ENCODE measurements around the gene DCUN1D1. TPM values are rescaled to one million over a fixed set of nuclear protein-coding genes. Genes with fewer than 3 reads are reported as not detected.
"Not testable (repeated sequence)": the region's sequence is repeated elsewhere in the genome, so short reads cannot be mapped to it uniquely, and the experiment has no call there.

The DCUN1D1 gene
- total RNA-seq, result 54.6 and 59.0 TPM in 2 replicates

GRCh38 chr3:182980204-182981037 lies at the start of gene DCUN1D1:
TSS of gene DCUN1D1 (minus strand) at chr3:182980538. CDS start at chr3:182980489, 49 bp downstream.
- Mint-ChIP-seq H3K4me1 (peaks cover 26% of the 10 kb centered on the region), H3K4me3 (peak within 1 kb of the TSS; percentile 97), H3K27me3 (no peaks in the 10 kb centered on the region), H3K27ac (peak within 1 kb of the TSS; percentile 88), H3K9me3 (no peaks in the 10 kb centered on the region), H3K36me3 (ENCODE audit: low read depth) (peaks cover 2% of the 10 kb centered on the region)
- DNase-seq, result peak; percentile 97
- intact Hi-C loops (cut with micrococcal nuclease), result no loop called here

GRCh38 chr3:183028416-183028815 lies 48.1 kb upstream of the DCUN1D1 start:
- Mint-ChIP-seq H3K4me3 (no peak overlapping the region), H3K4me1 (no peaks in the 10 kb centered on the region), H3K27me3 (no peaks in the 10 kb centered on the region), H3K27ac (no peak overlapping the region), H3K9me3 (no peaks in the 10 kb centered on the region), H3K36me3 (ENCODE audit: low read depth) (peaks cover 35% of the 10 kb centered on the region)
- no peak for DNase-seq
- intact Hi-C loops (cut with micrococcal nuclease), result no loop called here

- intact Hi-C loops (cut with micrococcal nuclease), result no loop called here
- no peak for DNase-seq
- no peak overlapping the region for H3K4me3 Mint-ChIP-seq
- H3K9me3 Mint-ChIP-seq, result no peaks in the 10 kb centered on the region
- no peaks in the 10 kb centered on the region for H3K27me3 Mint-ChIP-seq
- H3K36me3 Mint-ChIP-seq (ENCODE audit: low read depth), result peaks cover 30% of the 10 kb centered on the region
- no peaks in the 10 kb centered on the region for H3K4me1 Mint-ChIP-seq
- no peak overlapping the region for H3K27ac Mint-ChIP-seq
Observed at GRCh38 chr3:183027276-183027675, 46.9 kb upstream of the DCUN1D1 start.

GRCh38 chr3:183022936-183023516 lies 42.7 kb upstream of the DCUN1D1 start:
- no peaks in the 10 kb centered on the region for H3K27me3 Mint-ChIP-seq
- H3K4me3 Mint-ChIP-seq, result no peak overlapping the region
- intact Hi-C loops (cut with micrococcal nuclease), result no loop called here
- H3K4me1 Mint-ChIP-seq, result no peaks in the 10 kb centered on the region
- no peaks in the 10 kb centered on the region for H3K9me3 Mint-ChIP-seq
- H3K36me3 Mint-ChIP-seq (ENCODE audit: low read depth), result peaks cover 22% of the 10 kb centered on the region
- no peak overlapping the region for H3K27ac Mint-ChIP-seq
- DNase-seq, result no peak

DNA sequence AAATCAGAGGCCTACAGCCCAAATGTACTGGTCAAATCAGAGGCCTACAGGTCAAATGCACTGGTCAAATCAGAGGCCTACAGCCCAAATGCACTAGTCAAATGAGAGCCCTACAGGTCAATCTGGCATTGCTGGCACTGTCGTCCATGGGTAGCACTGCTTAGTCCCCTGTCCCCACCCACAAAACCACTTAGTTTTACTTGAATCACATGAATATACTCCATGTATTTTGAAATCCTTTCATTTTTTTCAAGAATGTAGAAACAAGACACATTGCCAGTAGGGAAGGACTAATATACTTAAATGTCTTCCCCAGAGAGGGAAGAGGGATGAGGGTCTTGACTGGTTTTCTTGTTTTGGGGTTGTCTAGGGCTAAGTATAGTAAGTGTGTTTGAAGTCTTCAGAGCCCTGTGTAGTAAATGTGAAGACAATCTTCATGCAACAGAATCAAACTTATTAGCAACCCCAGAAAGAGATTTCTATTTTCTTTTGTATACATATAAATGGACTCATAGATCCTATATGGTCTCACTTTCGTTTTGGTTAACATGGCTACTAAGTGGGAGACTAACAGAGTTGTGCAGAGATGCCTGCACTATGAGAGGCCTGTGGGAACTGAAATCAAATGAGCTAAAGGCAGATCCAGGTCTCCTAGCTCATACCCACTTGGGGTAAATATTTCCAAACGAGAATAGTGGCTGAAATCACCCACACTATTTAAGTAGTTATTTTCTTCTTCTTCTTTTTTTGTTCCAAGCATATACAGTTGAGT lies 38.3 kb upstream of the DCUN1D1 start:
- H3K9me3 Mint-ChIP-seq, result no peaks in the 10 kb centered on the region
- H3K4me3 Mint-ChIP-seq, result no peak overlapping the region
- no peak for DNase-seq
- H3K27ac Mint-ChIP-seq, result no peak overlapping the region
- H3K36me3 Mint-ChIP-seq (ENCODE audit: low read depth), result peaks cover 30% of the 10 kb centered on the region
- H3K27me3 Mint-ChIP-seq, result no peaks in the 10 kb centered on the region
- H3K4me1 Mint-ChIP-seq, result no peaks in the 10 kb centered on the region
- intact Hi-C loops (cut with micrococcal nuclease), result no loop called here

DNA sequence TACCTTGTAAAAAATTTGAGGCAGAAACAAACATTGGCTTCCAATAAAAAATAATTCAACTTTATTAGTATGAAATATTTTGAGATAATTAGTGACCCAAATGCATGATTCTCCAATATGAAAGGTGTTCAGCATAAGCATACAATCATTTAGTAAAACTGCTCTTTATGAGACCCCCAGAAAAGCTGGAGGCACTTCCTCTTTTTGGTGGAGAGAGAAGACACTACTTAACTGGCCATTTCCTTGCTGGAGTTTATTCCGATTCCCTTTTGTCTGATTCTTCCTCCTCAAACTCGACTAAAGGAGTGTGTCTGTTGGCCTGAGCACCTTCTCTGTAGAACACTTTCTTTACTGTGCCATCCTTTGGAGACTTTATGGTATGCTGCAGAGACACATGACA lies 34.8 kb upstream of the DCUN1D1 start:
- H3K4me1 Mint-ChIP-seq, result no peaks in the 10 kb centered on the region
- no peaks in the 10 kb centered on the region for H3K27me3 Mint-ChIP-seq
- no peaks in the 10 kb centered on the region for H3K9me3 Mint-ChIP-seq
- intact Hi-C loops (cut with micrococcal nuclease), result no loop called here
- peaks cover 24% of the 10 kb centered on the region for H3K36me3 Mint-ChIP-seq (ENCODE audit: low read depth)
- no peak overlapping the region for H3K27ac Mint-ChIP-seq
- no peak overlapping the region for H3K4me3 Mint-ChIP-seq
- no peak for DNase-seq

DNA sequence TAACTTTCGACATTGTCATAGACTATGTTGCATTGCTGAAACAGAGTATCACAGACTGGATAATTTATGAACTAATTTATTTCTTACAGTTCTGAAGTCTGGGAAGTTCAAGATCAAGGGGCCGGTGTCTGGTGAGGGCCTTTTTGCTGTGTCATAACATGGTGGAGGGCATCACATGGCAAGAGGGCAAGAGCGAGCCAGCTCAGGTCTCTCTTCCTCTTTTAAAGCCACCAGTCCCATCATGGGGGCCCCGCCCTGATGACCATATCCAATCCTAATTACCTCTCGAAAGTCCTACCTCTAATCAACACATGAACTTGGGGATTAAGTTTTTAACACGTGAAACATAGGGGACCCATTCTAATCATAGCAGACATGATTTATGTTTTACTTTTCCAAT lies 33.5 kb upstream of the DCUN1D1 start:
- Mint-ChIP-seq H3K36me3 (ENCODE audit: low read depth) (peaks cover 18% of the 10 kb centered on the region), H3K4me1 (no peaks in the 10 kb centered on the region), H3K27me3 (no peaks in the 10 kb centered on the region), H3K9me3 (no peaks in the 10 kb centered on the region), H3K4me3 (no peak overlapping the region), H3K27ac (no peak overlapping the region)
- intact Hi-C loops (cut with micrococcal nuclease), result no loop called here
- DNase-seq, result no peak

GRCh38 chr3:183013074-183013473 lies 32.7 kb upstream of the DCUN1D1 start:
- intact Hi-C loops (cut with micrococcal nuclease), result no loop called here
- H3K36me3 Mint-ChIP-seq (ENCODE audit: low read depth), result peaks cover 14% of the 10 kb centered on the region
- no peak for DNase-seq
- H3K9me3 Mint-ChIP-seq, result no peaks in the 10 kb centered on the region
- no peak overlapping the region for H3K4me3 Mint-ChIP-seq
- no peaks in the 10 kb centered on the region for H3K27me3 Mint-ChIP-seq
- H3K27ac Mint-ChIP-seq, result no peak overlapping the region
- H3K4me1 Mint-ChIP-seq, result no peaks in the 10 kb centered on the region

DNA sequence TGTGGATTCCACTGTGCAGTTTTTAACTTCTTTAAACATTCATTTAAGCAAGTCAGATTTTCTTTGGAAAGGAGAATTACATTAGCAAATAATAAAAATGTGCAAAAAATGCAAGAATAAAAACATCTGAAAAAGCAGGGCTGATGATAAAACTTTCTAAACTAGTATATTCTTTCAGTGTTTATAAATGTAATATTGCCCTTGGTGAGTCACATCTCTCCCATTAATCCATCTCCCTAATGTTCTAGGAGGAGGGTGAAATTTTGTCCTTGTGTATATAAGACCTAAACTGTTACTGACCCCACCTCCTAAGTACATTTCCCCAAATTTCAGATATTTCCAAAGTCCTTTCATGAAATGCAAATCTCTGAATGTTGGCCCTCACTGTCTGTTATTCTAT lies 28.5 kb upstream of the DCUN1D1 start:
- Mint-ChIP-seq H3K27me3 (no peaks in the 10 kb centered on the region), H3K27ac (no peak overlapping the region), H3K4me3 (no peak overlapping the region), H3K36me3 (ENCODE audit: low read depth) (no peaks in the 10 kb centered on the region), H3K4me1 (no peaks in the 10 kb centered on the region), H3K9me3 (no peaks in the 10 kb centered on the region)
- intact Hi-C loops (cut with micrococcal nuclease), result no loop called here
- no peak for DNase-seq

DNA sequence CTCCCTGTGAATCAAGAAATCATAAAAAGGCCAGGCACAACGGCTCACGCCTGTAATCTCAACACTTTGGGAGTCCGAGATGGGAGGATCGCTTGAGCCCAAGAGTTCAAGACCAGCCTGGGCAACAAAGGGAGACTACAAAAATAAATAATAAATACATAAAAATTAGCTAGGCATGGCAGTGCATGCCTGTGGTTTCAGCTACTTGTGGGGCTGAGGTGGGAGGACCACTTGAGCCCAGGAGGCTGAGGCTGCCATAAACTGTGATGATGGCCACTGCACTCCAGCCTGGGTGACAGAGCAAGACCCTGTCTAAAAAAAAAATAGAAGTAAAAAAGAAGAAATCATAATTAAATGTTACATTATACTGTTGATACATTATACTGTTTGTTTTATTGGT lies 28.0 kb upstream of the DCUN1D1 start:
- Mint-ChIP-seq H3K4me3 (no peak overlapping the region), H3K4me1 (no peaks in the 10 kb centered on the region), H3K9me3 (no peaks in the 10 kb centered on the region), H3K36me3 (ENCODE audit: low read depth) (no peaks in the 10 kb centered on the region), H3K27me3 (no peaks in the 10 kb centered on the region), H3K27ac (no peak overlapping the region)
- intact Hi-C loops (cut with micrococcal nuclease), result no loop called here
- no peak for DNase-seq

DNA sequence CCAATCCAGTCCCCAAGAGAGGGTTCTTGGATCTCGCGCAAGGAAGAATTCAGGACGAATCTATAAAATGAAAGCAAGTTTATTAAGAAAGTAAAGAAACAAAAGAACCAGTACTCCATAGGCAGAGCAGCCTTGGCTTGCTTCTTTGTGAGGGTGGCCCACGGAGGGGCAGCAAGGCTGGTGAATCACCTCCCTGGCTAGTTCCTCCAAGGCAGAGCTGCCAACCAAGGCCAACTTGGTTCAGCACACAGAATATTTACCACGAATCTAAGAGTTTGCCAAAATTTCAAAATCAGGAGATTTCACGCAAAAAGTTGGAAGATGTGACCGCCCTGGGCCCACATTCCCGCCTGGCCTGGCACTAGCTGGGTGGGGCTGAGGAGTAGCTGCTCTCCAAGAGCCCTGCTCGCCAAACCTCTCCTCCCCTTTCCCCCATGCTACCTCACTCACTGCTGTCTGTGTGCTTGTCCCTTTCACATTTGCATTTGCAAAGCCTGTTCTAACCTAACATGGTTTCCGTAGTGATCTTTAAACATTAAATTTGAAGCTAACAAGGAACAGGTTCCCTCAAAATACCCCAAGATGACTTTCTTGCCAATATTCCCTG lies 26.2 kb upstream of the DCUN1D1 start:
- no peaks in the 10 kb centered on the region for H3K36me3 Mint-ChIP-seq (ENCODE audit: low read depth)
- intact Hi-C loops (cut with micrococcal nuclease), result no loop called here
- H3K27ac Mint-ChIP-seq, result no peak overlapping the region
- no peaks in the 10 kb centered on the region for H3K4me1 Mint-ChIP-seq
- no peaks in the 10 kb centered on the region for H3K9me3 Mint-ChIP-seq
- no peaks in the 10 kb centered on the region for H3K27me3 Mint-ChIP-seq
- H3K4me3 Mint-ChIP-seq, result no peak overlapping the region
- no peak for DNase-seq

DNA sequence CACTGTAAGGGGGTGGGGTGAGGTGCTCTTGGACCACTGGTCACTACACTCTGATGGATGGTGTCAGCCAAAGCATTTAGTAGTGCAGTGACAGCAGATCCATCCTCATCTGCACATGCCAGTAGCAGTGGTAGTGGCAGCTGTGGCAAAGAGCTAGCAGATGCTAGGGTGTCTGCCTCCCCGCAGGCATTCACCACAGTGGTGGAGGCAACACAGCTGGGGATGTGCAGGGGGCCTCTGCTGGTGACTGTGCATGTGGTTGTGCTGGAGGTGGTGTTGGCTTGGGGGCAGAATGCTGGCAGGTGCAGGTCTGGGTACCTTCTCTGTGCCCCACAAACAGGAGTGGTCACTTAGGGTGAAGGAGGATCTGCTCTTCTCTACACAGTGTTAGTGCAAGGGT lies 19.4 kb upstream of the DCUN1D1 start:
- H3K27me3 Mint-ChIP-seq, result peaks cover 14% of the 10 kb centered on the region
- no peaks in the 10 kb centered on the region for H3K4me1 Mint-ChIP-seq
- H3K27ac Mint-ChIP-seq, result no peak overlapping the region
- DNase-seq, result no peak
- H3K36me3 Mint-ChIP-seq (ENCODE audit: low read depth), result no peaks in the 10 kb centered on the region
- H3K9me3 Mint-ChIP-seq, result no peaks in the 10 kb centered on the region
- H3K4me3 Mint-ChIP-seq, result no peak overlapping the region
- intact Hi-C loops (cut with micrococcal nuclease), result no loop called here

- H3K27ac Mint-ChIP-seq; DNase-seq; H3K4me3 Mint-ChIP-seq; H3K9me3 Mint-ChIP-seq; H3K36me3 Mint-ChIP-seq (ENCODE audit: low read depth); intact Hi-C loops (cut with micrococcal nuclease); H3K4me1 Mint-ChIP-seq: not testable (repeated sequence)
- peaks cover 14% of the 10 kb centered on the region for H3K27me3 Mint-ChIP-seq
Observed at GRCh38 chr3:182993486-182994201, 13.3 kb upstream of the DCUN1D1 start.
